Endodermal cell (in vitro differentiated cells): ENCODE measurements around the gene KCNK2. TPM values are rescaled to one million over a fixed set of nuclear protein-coding genes. Genes with fewer than 3 reads are reported as not detected.

Experiments
- DNase-seq: peaks from one replicate; pipeline ENCODE4 v3.0.0-alpha.2; 2017
- H3K27ac ChIP-seq: 2 replicates; pipeline ENCODE4 v1.5.1; 2013; ENCODE audit warnings: mild to moderate bottlenecking, low read depth, low read length, moderate library complexity
- H3K27me3 ChIP-seq: 2 replicates; pipeline ENCODE4 v1.6.1; 2013; ENCODE audit warnings: mild to moderate bottlenecking, low read length, moderate library complexity; ENCODE audit not compliant: insufficient read depth, control insufficient read depth, poor library complexity, severe bottlenecking
- H3K36me3 ChIP-seq: 2 replicates; pipeline ENCODE4 v1.7.0; 2013; ENCODE audit warnings: mild to moderate bottlenecking, low read length, moderate library complexity; ENCODE audit not compliant: control insufficient read depth, insufficient read depth
- H3K4me1 ChIP-seq: one replicate; pipeline ENCODE4 v1.7.0; 2013; ENCODE audit warnings: low read length; ENCODE audit not compliant: control insufficient read depth, insufficient read depth
- H3K4me3 ChIP-seq: 2 replicates; pipeline ENCODE4 v1.5.1; 2013; ENCODE audit warnings: mild to moderate bottlenecking, low read length, moderate library complexity
- H3K9ac ChIP-seq: 2 replicates; pipeline ENCODE4 v1.6.1; 2013; ENCODE audit warnings: mild to moderate bottlenecking, low read length, moderate library complexity; ENCODE audit not compliant: poor library complexity, severe bottlenecking; ENCODE audit errors: extremely low read depth
- H3K9me3 ChIP-seq: 2 replicates; pipeline ENCODE4 v1.6.1; 2013; ENCODE audit warnings: mild to moderate bottlenecking, low read length, moderate library complexity; ENCODE audit not compliant: control insufficient read depth
- H3K27ac Mint-ChIP-seq: 2 replicates; pipeline ENCODE4 v1.8.0; 2020; ENCODE audit warnings: mixed read lengths
- H3K27me3 Mint-ChIP-seq: 2 replicates; pipeline ENCODE4 v1.8.0; 2021; ENCODE audit warnings: mild to moderate bottlenecking, mixed read lengths; ENCODE audit not compliant: insufficient read depth
- H3K36me3 Mint-ChIP-seq: 2 replicates; pipeline ENCODE4 v1.8.0; 2020; ENCODE audit warnings: low read depth, mixed read lengths
- H3K4me1 Mint-ChIP-seq: 2 replicates; pipeline ENCODE4 v1.8.0; 2020; ENCODE audit warnings: mixed read lengths
- H3K4me3 Mint-ChIP-seq: 2 replicates; pipeline ENCODE4 v1.8.0; 2020; ENCODE audit warnings: mild to moderate bottlenecking, moderate library complexity, mixed read lengths
- H3K9me3 Mint-ChIP-seq: 2 replicates; pipeline ENCODE4 v1.8.0; 2020; ENCODE audit warnings: mild to moderate bottlenecking, mixed read lengths
- CTCF ChIP-seq: fragments of 200-600 bp; sonication (generic); conservative IDR thresholded peaks from 2 replicates; pipeline ENCODE4 v1.5.0; 2021; ENCODE audit warnings: antibody characterized with exemption, mild to moderate bottlenecking
- WGBS, 2 experiments: methylation state at CpG; one replicate each; pipeline versions ENCODE4 v1.1.5 to v1.1.7; 2013; ENCODE audit warnings: missing lambda C conversion rate in 2 of 2, mixed read lengths in 1 of 2; ENCODE audit not compliant: insufficient coverage in 1 of 2, insufficient read length in 1 of 2; 5-methylcytosine and 5-hydroxymethylcytosine counted together
- total RNA-seq, 2 donors: library from RNA; stranded (reverse); fragmentation: NEBNext Ultra II Directional in 1 of 2; extraction: Animal tissue kit (Norgen Biotek cat#: 25700) in 1 of 2; gene quantifications; 2 replicates in 1 of 2; 3 replicates in 1 of 2; pipeline ENCODE4 v1.2.1, GENCODE V29; 2021

The KCNK2 gene
- total RNA-seq, 2 donors from 2014 or later: 0.15 TPM; not detected in 1

- peaks cover 2% of the 10 kb centered on the region for H3K4me1 Mint-ChIP-seq
- no peak overlapping the region for H3K4me3 Mint-ChIP-seq
- Histone ChIP-seq H3K9me3 (no peaks in the 10 kb centered on the region), H3K4me1 (no peaks in the 10 kb centered on the region), H3K4me3 (no peak overlapping the region), H3K9ac (no peak overlapping the region), H3K27me3 (no peaks in the 10 kb centered on the region), H3K27ac (no peak overlapping the region), H3K36me3 (no peaks in the 10 kb centered on the region)
- no peak for DNase-seq
- no peaks in the 10 kb centered on the region for H3K36me3 Mint-ChIP-seq
- no peak overlapping the region for H3K27ac Mint-ChIP-seq
- no peaks in the 10 kb centered on the region for H3K27me3 Mint-ChIP-seq
- 97 to 100% methylated on average over 2 to 5 of the region's 5 CpGs for WGBS, 2 experiments
- H3K9me3 Mint-ChIP-seq: no peaks in the 10 kb centered on the region
- no peak for TF ChIP-seq CTCF
These were observed 191.4 kb downstream of the KCNK2 start for GRCh38 chr1:215273838-215274516.

GRCh38 chr1:215276582-215276981 is 194.0 kb downstream of the KCNK2 start:
- no peak overlapping the region for H3K4me3 Mint-ChIP-seq
- WGBS, 2 experiments: 92% methylated on average over 1 of the region's 1 CpG; no CpG with 5 or more reads in 1 of the 2 experiments
- no peak overlapping the region for H3K9ac ChIP-seq
- H3K36me3 ChIP-seq: no peaks in the 10 kb centered on the region
- H3K27ac ChIP-seq: no peak overlapping the region
- no peak for DNase-seq
- H3K9me3 Mint-ChIP-seq: no peaks in the 10 kb centered on the region
- no peaks in the 10 kb centered on the region for H3K4me1 ChIP-seq
- no peak overlapping the region for H3K27ac Mint-ChIP-seq
- no peaks in the 10 kb centered on the region for H3K9me3 ChIP-seq
- H3K27me3 ChIP-seq: no peaks in the 10 kb centered on the region
- H3K27me3 Mint-ChIP-seq: no peaks in the 10 kb centered on the region
- no peaks in the 10 kb centered on the region for H3K36me3 Mint-ChIP-seq
- no peak overlapping the region for H3K4me3 ChIP-seq
- H3K4me1 Mint-ChIP-seq: no peaks in the 10 kb centered on the region
- no peak for TF ChIP-seq CTCF

- 93% methylated on average over 2 of the region's 2 CpGs; no CpG with 5 or more reads in 1 of the 2 experiments for WGBS, 2 experiments
- H3K4me1 ChIP-seq: no peaks in the 10 kb centered on the region
- Mint-ChIP-seq H3K27me3 (no peaks in the 10 kb centered on the region), H3K9me3 (no peaks in the 10 kb centered on the region), H3K4me1 (no peaks in the 10 kb centered on the region), H3K36me3 (no peaks in the 10 kb centered on the region), H3K4me3 (no peak overlapping the region), H3K27ac (no peak overlapping the region)
- no peaks in the 10 kb centered on the region for H3K36me3 ChIP-seq
- DNase-seq: no peak
- no peak overlapping the region for H3K27ac ChIP-seq
- H3K27me3 ChIP-seq: no peaks in the 10 kb centered on the region
- no peaks in the 10 kb centered on the region for H3K9me3 ChIP-seq
- TF ChIP-seq CTCF: no peak
- H3K4me3 ChIP-seq: no peak overlapping the region
- no peak overlapping the region for H3K9ac ChIP-seq
These were observed 195.0 kb downstream of the KCNK2 start for GRCh38 chr1:215277532-215277931.
